Natural killer cell (primary cell): ENCODE data around the gene MAP4K2. TPM values are rescaled to one million over a fixed set of nuclear protein-coding genes. Genes with fewer than 3 reads are reported as not detected.

ENCODE experiments used
- ATAC-seq, 3 donors: fragments of 150-1000 bp in 2 of 3; fragments of 200-7000 bp in 1 of 3; cut with Tn5 transposase; 1 replicate in 1 of 3; 2 replicates in 2 of 3; pipeline ENCODE4 v1.10.0; 2021; ENCODE audit warnings: mild to moderate bottlenecking in 2 of 3, moderate library complexity in 2 of 3
- DNase-seq, 2 donors: peaks; one replicate each; pipeline versions ENCODE4 v3.0.0 to v3.0.0-alpha.2; 2013 to 2021; ENCODE audit warnings: mixed read lengths in 1 of 2
- H3K27ac ChIP-seq: one replicate; pipeline ENCODE4 v1.5.1; 2013; ENCODE audit warnings: mild to moderate bottlenecking, low read length
- H3K27me3 ChIP-seq: one replicate; pipeline ENCODE4 v1.6.1; 2013; ENCODE audit warnings: low read length; ENCODE audit not compliant: control insufficient read depth, insufficient read depth
- H3K36me3 ChIP-seq: one replicate; pipeline ENCODE4 v1.6.1; 2013; ENCODE audit warnings: low read length; ENCODE audit not compliant: control insufficient read depth, insufficient read depth
- H3K4me1 ChIP-seq: one replicate; pipeline ENCODE4 v1.6.1; 2013; ENCODE audit warnings: low read length; ENCODE audit not compliant: control insufficient read depth, insufficient read depth
- H3K4me3 ChIP-seq: one replicate; pipeline ENCODE4 v1.5.1; 2013; ENCODE audit warnings: low read length
- H3K9me3 ChIP-seq: one replicate; pipeline ENCODE4 v1.6.1; 2013; ENCODE audit warnings: low read length; ENCODE audit not compliant: control insufficient read depth, insufficient read depth
- H3K27ac Mint-ChIP-seq, 2 donors: one replicate each; pipeline ENCODE4 v1.8.0; 2022; ENCODE audit warnings: mild to moderate bottlenecking in 2 of 2, mixed read lengths in 2 of 2, moderate library complexity in 1 of 2
- H3K27me3 Mint-ChIP-seq, 2 donors: one replicate each; pipeline ENCODE4 v1.8.0; 2022; ENCODE audit warnings: low read depth in 2 of 2, mixed read lengths in 2 of 2
- H3K36me3 Mint-ChIP-seq: one replicate; pipeline ENCODE4 v1.8.0; 2022; ENCODE audit warnings: mixed read lengths
- H3K4me1 Mint-ChIP-seq, 2 donors: one replicate each; pipeline ENCODE4 v1.8.0; 2022; ENCODE audit warnings: mixed read lengths in 2 of 2
- H3K4me3 Mint-ChIP-seq: one replicate; pipeline ENCODE4 v1.8.0; 2022; ENCODE audit warnings: mild to moderate bottlenecking, moderate library complexity, mixed read lengths
- H3K9me3 Mint-ChIP-seq, 2 donors: one replicate each; pipeline ENCODE4 v1.8.0; 2022; ENCODE audit warnings: mixed read lengths in 2 of 2
- whole genome bisulfite sequencing: methylation state at CpG from one replicate; pipeline ENCODE4 v1.1.7; 2013; ENCODE audit warnings: missing lambda C conversion rate; ENCODE audit not compliant: insufficient coverage; 5-methylcytosine and 5-hydroxymethylcytosine counted together
- intact Hi-C: fragments of 100-400 bp; cut with micrococcal nuclease; formaldehyde crosslinking; loops from one replicate; pipeline ENCODE4 v1.14.2; 2022
- total RNA-seq, 4 donors: library from RNA; stranded (reverse); fragments of 120-200 nt in 1 of 4; gene quantifications; one replicate each; pipeline versions ENCODE4 v1.2.3 to v1.2.4, GENCODE V29; 2013 to 2022
- TF ChIP-seq, protein P1 (sequence below): fragments of 200-600 bp; IDR thresholded peaks from one replicate; pipeline ENCODE4 v1.8.0; 2022; ENCODE audit warnings: antibody characterized with exemption

The MAP4K2 gene
- 10 to 100 TPM; 38.3 to 40.6 (median 38.7) TPM for total RNA-seq
- total RNA-seq (2013): 35.4 TPM

DNA sequence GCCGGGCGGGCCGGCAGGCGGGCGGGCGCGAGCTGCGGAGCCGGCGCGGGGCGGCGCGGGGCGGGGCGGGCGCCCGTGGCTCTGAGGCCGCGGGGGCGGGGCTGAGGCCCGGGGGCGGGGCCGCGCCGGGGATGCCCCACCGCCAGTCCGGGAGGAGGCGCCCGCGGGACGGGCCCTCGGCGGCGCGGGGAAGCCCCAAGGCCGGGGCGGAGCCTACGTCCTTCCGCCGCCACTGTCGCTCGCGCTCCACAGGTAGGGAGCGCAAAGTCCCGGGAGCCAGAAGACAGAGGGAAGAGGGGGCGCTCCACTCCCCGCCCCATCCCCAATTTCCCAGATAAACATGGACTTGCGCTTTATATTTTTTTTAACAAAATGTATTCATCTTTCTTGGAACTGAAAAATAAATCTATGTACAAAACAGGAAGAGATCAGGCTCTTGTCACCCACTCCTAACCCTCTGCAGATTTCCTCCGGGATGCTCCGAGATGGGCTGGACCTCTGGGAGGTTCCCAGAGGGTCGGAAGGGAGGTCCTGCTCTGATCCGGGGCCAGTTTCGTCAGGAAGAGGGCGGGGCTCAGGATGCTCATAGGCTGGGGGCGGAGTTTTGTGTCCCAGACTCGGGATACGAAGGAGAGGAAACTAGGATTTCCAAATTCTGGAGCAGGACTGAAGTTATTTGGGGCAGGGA lies at the start of gene MAP4K2:
TSS of gene MAP4K2 (minus strand) at position 57 of the 688 bp plus-strand sequence. CDS start 65 bp downstream, outside the sequence.
- TF ChIP-seq, protein P1, sequence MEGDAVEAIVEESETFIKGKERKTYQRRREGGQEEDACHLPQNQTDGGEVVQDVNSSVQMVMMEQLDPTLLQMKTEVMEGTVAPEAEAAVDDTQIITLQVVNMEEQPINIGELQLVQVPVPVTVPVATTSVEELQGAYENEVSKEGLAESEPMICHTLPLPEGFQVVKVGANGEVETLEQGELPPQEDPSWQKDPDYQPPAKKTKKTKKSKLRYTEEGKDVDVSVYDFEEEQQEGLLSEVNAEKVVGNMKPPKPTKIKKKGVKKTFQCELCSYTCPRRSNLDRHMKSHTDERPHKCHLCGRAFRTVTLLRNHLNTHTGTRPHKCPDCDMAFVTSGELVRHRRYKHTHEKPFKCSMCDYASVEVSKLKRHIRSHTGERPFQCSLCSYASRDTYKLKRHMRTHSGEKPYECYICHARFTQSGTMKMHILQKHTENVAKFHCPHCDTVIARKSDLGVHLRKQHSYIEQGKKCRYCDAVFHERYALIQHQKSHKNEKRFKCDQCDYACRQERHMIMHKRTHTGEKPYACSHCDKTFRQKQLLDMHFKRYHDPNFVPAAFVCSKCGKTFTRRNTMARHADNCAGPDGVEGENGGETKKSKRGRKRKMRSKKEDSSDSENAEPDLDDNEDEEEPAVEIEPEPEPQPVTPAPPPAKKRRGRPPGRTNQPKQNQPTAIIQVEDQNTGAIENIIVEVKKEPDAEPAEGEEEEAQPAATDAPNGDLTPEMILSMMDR: peak; percentile 16
- H3K4me1 ChIP-seq: peaks cover 42% of the 10 kb centered on the region
- H3K27me3 Mint-ChIP-seq: no peaks in the 10 kb centered on the region
- peak within 1 kb of the TSS; percentile 60 for H3K4me3 ChIP-seq
- peak within 1 kb of the TSS; percentile 92 to 95 for H3K27ac Mint-ChIP-seq
- H3K27me3 ChIP-seq: no peaks in the 10 kb centered on the region
- DNase-seq (peak; percentile 91 to 95), ATAC-seq (peak; percentile 96 to 98 (median 97))
- H3K36me3 Mint-ChIP-seq: no peaks in the 10 kb centered on the region
- H3K36me3 ChIP-seq: peaks cover 16% of the 10 kb centered on the region
- peak within 1 kb of the TSS; percentile 92 for H3K4me3 Mint-ChIP-seq
- peak within 1 kb of the TSS; percentile 81 for H3K27ac ChIP-seq
- under 1% methylated on average over 57 of the region's 58 CpGs for WGBS
- H3K9me3 ChIP-seq: no peaks in the 10 kb centered on the region
- H3K9me3 Mint-ChIP-seq: no peaks in the 10 kb centered on the region
- H3K4me1 Mint-ChIP-seq: peaks cover 10 to 20% of the 10 kb centered on the region in 2 donors
- intact Hi-C loops: no loop called here

DNA sequence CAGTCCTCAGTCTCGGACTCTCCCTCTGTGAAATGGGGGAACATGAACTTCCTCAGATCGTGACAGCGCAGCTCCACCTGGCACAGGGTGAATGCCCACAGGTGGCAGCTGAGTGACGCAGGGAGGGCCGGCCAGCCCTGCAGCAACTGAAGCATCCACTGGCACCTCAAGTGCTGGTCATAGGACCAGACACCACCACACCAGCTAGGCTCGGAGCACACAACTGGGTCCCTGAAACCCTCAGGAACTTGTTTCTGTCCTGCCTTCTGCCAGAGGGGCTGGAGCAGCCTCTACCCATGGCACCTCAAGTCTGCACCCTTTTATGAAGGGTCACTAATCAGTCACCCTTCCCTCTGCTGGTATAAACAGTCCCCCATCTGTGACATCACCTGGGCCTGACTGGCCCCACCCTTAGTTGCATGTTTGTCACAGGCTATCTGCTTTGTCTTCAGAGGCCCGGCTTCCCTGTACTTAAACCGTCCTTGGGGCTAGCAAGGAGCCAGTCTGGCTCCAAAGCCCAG lies 48.9 kb upstream of the MAP4K2 start:
- Histone ChIP-seq H3K27me3 (no peaks in the 10 kb centered on the region), H3K27ac (peak overlapping the region; percentile 90), H3K4me3 (no peak overlapping the region), H3K4me1 (peaks cover 100% of the 10 kb centered on the region), H3K36me3 (peaks cover 31% of the 10 kb centered on the region), H3K9me3 (no peaks in the 10 kb centered on the region)
- Mint-ChIP-seq H3K27ac (peak overlapping the region; percentile 95 to 96), H3K4me1 (peaks cover 71 to 80% of the 10 kb centered on the region in 2 donors), H3K4me3 (peak overlapping the region; percentile 77), H3K36me3 (no peaks in the 10 kb centered on the region), H3K9me3 (no peaks in the 10 kb centered on the region), H3K27me3 (no peaks in the 10 kb centered on the region)
- TF ChIP-seq, protein P1: no peak
- DNase-seq: peak in 1 of 2 donors; percentile 51
- 41% methylated on average over 8 of the region's 8 CpGs for WGBS
- intact Hi-C loops: loop anchor here (1.0 kb wide), 1 partner anchor 7 kb away; no protein-coding TSS in a partner anchor
- no peak for ATAC-seq

DNA sequence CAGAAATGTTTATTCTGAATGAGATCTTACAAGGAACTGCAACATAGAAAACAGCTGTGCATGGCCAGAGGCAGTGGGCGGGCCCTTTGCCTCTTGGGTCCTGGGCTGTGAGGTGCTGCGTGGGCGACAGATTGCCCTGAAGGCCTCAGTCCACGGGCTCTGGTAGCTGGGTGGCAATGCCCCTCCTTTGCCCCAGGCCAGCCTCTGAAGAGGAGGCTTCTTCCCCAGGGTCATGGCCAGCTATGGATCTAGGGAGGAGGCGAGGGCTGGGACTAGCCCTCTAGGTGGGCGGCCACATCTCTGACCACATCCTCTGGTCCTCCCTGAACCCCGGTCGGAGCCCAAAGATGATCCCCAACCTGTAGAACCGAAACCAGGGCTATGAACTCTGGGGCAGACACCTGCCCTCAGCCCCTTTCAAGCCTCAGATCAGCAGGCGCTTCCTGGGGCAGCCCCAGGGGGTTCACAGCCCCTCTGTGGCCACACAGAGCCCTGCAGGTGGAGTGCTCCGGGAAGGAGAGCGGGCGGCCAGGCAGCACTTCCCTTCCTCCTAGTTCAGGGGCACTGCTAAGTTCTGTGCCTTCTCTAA lies 48.1 kb upstream of the MAP4K2 start:
- peak overlapping the region; percentile 77 for H3K4me3 Mint-ChIP-seq
- WGBS: under 1% methylated on average over 13 of the region's 13 CpGs
- H3K27ac Mint-ChIP-seq: peak overlapping the region; percentile 95 to 96
- TF ChIP-seq, protein P1: no peak
- H3K4me3 ChIP-seq: no peak overlapping the region
- no peaks in the 10 kb centered on the region for H3K9me3 Mint-ChIP-seq
- no peaks in the 10 kb centered on the region for H3K9me3 ChIP-seq
- H3K27me3 ChIP-seq: no peaks in the 10 kb centered on the region
- ATAC-seq (peak; percentile 48 to 68 (median 67)), DNase-seq (peak; percentile 49 to 86)
- H3K27me3 Mint-ChIP-seq: no peaks in the 10 kb centered on the region
- intact Hi-C loops: loop anchor here (1.0 kb wide), 1 partner anchor 8 kb away; no protein-coding TSS in a partner anchor
- peak overlapping the region; percentile 90 for H3K27ac ChIP-seq
- H3K4me1 Mint-ChIP-seq: peaks cover 65 to 74% of the 10 kb centered on the region in 2 donors
- no peaks in the 10 kb centered on the region for H3K36me3 Mint-ChIP-seq
- peaks cover 93% of the 10 kb centered on the region for H3K4me1 ChIP-seq
- peaks cover 28% of the 10 kb centered on the region for H3K36me3 ChIP-seq
